ENCODE measurements around the gene SLC6A7.

- TF ChIP-seq CTCF (IDR thresholded peaks at IDR 0.05) (no peak), ZFX (IDR thresholded peaks at IDR 0.05; ENCODE audit: borderline replicate concordance) (no peak)
Measured at GRCh38 chr5:150236981-150237754, 47.3 kb downstream of the SLC6A7 start.

All from 22Rv1 (cell line).